ENCODE measurements around the gene JUN. TPM values are rescaled to one million over a fixed set of nuclear protein-coding genes. Genes with fewer than 3 reads are reported as not detected.
A peak's percentile ranks its signal among the peaks of the same experiment; 100 is the strongest.

The JUN gene
- total and polyA plus RNA-seq, 9 donors, result 50.7 to 740 (median 155) TPM

- WGBS, 3 donors, result 27 to 36% (median 30%) methylated on average over 6 of the region's 6 CpGs
- Histone ChIP-seq H3K27ac (peak overlapping the region in 1 of 2 donors; percentile 99), H3K4me1 (ENCODE audit: insufficient read depth) (peaks cover 1% of the 10 kb centered on the region), H3K4me3 (no peak overlapping the region), H3K27me3 (no peaks in the 10 kb centered on the region), H3K36me3 (no peaks in the 10 kb centered on the region), H3K9me3 (no peaks in the 10 kb centered on the region)
- no peak for TF ChIP-seq CTCF (IDR thresholded peaks at IDR 0.05)
- TF ChIP-seq POLR2A (IDR thresholded peaks at IDR 0.05), result no peak
- no peak for TF ChIP-seq EP300 (IDR thresholded peaks at IDR 0.05)
- intact Hi-C loops (cut with DNase I), result loop anchor here (2.0 to 10.0 kb wide), 6 partner anchors 108 to 918 kb away; no protein-coding TSS in a partner anchor
- no peak for DNase-seq
These were observed 2.5 kb upstream of the JUN start for GRCh38 chr1:58786184-58786926.

- Histone ChIP-seq H3K27me3 (no peaks in the 10 kb centered on the region), H3K4me1 (ENCODE audit: insufficient read depth) (peaks cover 1% of the 10 kb centered on the region), H3K9me3 (no peaks in the 10 kb centered on the region), H3K4me3 (peak overlapping the region; percentile 67), H3K27ac (peak overlapping the region; percentile 90 to 99), H3K36me3 (no peaks in the 10 kb centered on the region)
- 1 to 2% (median 1%) methylated on average over 14 of the region's 14 CpGs for WGBS, 3 donors
- TF ChIP-seq CTCF (IDR thresholded peaks at IDR 0.05), result no peak
- no peak for TF ChIP-seq POLR2A (IDR thresholded peaks at IDR 0.05)
- no peak for TF ChIP-seq EP300 (IDR thresholded peaks at IDR 0.05)
- intact Hi-C loops (cut with DNase I), result loop anchor here (2.0 to 10.0 kb wide), 7 partner anchors 109 to 919 kb away; partner anchors contain the start of gene FGGY (in 2 of the 4)
- peak in 2 of 5 donors; percentile 55 to 69 for DNase-seq
These were observed 1.7 kb upstream of the JUN start for GRCh38 chr1:58785442-58786058.

DNA sequence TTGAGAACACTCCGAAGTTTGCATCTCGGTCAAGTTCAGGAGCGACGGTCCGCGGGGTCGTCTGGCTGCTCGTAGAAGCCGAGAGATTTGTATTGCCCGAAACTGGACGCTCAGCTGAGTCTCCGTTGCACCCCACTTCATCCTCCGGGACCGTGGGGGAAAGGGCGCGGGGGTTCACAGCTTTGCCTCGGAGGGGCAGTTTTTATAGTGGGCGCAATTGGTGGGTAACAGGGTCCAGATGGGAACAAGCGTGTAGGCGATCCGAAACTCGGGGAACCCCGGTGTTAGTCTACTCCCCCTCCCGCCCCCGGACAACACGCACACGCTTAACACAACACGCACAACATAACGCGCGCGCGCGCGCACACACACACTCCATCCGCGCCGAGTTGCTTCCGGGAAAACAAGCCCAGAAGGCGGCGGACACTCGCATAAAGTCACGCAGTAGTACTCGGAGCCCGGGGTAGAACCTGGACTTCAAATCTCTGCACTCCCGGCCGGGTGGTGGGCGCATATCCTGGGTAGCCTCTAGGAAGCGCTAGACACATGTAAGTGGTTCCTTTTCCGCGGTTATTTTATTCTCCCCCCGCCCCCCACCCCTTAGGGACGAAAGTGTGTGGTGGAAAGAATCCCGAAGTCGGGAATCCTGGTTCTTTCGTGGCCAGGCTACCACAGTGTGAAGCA, 1.1 kb upstream of the JUN start:
- DNase-seq, result peak; percentile 88 to 94 (median 91)
- intact Hi-C loops (cut with DNase I), result loop anchor here (2.0 to 10.0 kb wide), 10 partner anchors 110 to 922 kb away; partner anchors contain the start of gene FGGY (in 3 of the 4)
- H3K27ac ChIP-seq, result peak overlapping the region; percentile 90 to 99
- no peaks in the 10 kb centered on the region for H3K27me3 ChIP-seq
- no peak for TF ChIP-seq EP300 (IDR thresholded peaks at IDR 0.05)
- TF ChIP-seq POLR2A (IDR thresholded peaks at IDR 0.05), result peak; percentile 66
- peak; percentile 44 to 81 (median 74) for TF ChIP-seq CTCF (IDR thresholded peaks at IDR 0.05)
- no peaks in the 10 kb centered on the region for H3K9me3 ChIP-seq
- WGBS, 3 donors, result 0 to 1% (median 0%) methylated on average over 53 to 56 of the region's 56 CpGs
- H3K4me3 ChIP-seq, result peak overlapping the region; percentile 67
- H3K4me1 ChIP-seq (ENCODE audit: insufficient read depth), result peaks cover 1% of the 10 kb centered on the region
- H3K36me3 ChIP-seq, result no peaks in the 10 kb centered on the region
